ENCODE results near the gene GJA4. TPM values are rescaled to one million over a fixed set of nuclear protein-coding genes. Genes with fewer than 3 reads are reported as not detected.
"Not testable (repeated sequence)": the region's sequence is repeated elsewhere in the genome, so short reads cannot be mapped to it uniquely, and the experiment has no call there.

The GJA4 gene
- total and polyA plus RNA-seq, 5 donors from 2014 or later: not detected

DNA sequence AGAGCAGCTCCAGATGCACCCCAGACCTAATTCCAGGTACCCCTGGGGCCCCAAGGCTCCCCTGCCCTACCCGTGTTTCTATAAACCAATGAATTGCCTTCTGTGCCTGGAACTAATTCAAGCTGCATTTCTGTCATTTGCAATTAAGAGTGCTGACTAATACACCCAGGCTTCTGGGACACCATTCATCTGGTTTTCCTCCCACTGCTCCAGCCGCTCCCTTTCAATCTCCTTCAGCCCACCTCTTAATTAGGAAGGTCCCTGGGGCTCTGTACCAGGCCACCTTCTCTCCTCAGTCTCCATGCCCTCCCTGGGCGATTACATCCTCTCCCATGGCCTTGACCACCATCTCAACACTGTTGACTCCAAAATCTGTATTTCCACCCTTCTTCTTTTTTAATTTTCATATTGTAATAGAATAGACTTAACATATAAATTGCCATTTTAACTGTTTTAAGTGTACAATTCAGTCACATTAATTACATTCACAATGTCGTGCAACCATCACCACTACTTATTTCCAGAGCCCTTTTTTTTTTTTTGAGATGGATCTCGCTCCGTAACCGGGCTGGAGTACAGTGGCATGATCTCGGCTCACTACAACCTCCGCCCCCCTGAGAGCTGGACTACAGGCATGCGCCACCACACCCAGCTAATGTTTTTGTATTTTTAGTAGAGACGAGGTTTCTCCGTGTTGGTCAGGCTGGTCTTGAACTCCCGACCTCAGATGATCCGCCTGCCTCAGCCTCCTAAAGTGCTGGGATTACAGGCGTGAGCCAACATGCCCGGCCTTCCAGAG is 21.0 kb upstream of the GJA4 start:
- Mint-ChIP-seq H3K36me3 (no peaks in the 10 kb centered on the region), H3K27me3 (no peaks in the 10 kb centered on the region), H3K9me3 (peaks cover 0 to 2% (median 0%) of the 10 kb centered on the region in 7 donors), H3K27ac (no peak overlapping the region), H3K4me3 (no peak overlapping the region), H3K4me1 (no peaks in the 10 kb centered on the region)
- no peak overlapping the region for H3K27ac ChIP-seq (ENCODE audit: insufficient read depth, low read length, poor library complexity, severe bottlenecking)
- no peak for DNase-seq
- H3K4me1 ChIP-seq (ENCODE audit: control insufficient read depth, insufficient read depth, low read length, poor library complexity, severe bottlenecking): no peaks in the 10 kb centered on the region
- H3K9me3 ChIP-seq (ENCODE audit: control insufficient read depth in 2 of 2, low read length in 2 of 2): no peaks in the 10 kb centered on the region
- H3K4me3 ChIP-seq (ENCODE audit: low read depth, low read length): no peak overlapping the region
- no peaks in the 10 kb centered on the region for H3K27me3 ChIP-seq (ENCODE audit: control insufficient read depth, insufficient read depth, low read length)
- H3K36me3 ChIP-seq (ENCODE audit: control insufficient read depth, insufficient read depth, low read length): no peaks in the 10 kb centered on the region
- ATAC-seq (ENCODE audit: low read depth in 2 of 2): no peak

DNA sequence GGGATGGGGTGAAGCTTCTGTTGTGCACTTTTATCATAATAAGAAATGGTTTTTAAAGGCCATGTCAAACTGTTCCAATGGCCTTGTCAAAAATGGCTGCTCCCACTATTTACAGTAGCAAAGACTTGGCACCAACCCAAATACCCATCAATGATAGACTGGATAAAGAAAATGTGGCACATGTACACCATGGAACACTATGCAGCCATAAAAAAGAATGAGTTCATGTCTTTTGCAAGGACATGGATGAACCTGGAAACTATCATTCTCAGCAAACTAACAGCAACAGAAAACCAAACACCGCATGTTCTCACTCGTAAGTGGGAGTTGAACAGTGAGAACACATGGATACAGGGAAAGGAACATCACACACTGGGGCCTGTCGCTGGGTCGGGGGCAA is 19.7 kb upstream of the GJA4 start:
- not testable (repeated sequence) for H3K27ac ChIP-seq (ENCODE audit: insufficient read depth, low read length, poor library complexity, severe bottlenecking); H3K4me1 ChIP-seq (ENCODE audit: control insufficient read depth, insufficient read depth, low read length, poor library complexity, severe bottlenecking); H3K9me3 ChIP-seq (ENCODE audit: control insufficient read depth in 2 of 2, low read length in 2 of 2); H3K4me1 Mint-ChIP-seq; H3K27me3 Mint-ChIP-seq; H3K36me3 Mint-ChIP-seq; H3K9me3 Mint-ChIP-seq; H3K27ac Mint-ChIP-seq; H3K36me3 ChIP-seq (ENCODE audit: control insufficient read depth, insufficient read depth, low read length); H3K4me3 ChIP-seq (ENCODE audit: low read depth, low read length); H3K27me3 ChIP-seq (ENCODE audit: control insufficient read depth, insufficient read depth, low read length); ATAC-seq (ENCODE audit: low read depth in 2 of 2); DNase-seq; H3K4me3 Mint-ChIP-seq

DNA sequence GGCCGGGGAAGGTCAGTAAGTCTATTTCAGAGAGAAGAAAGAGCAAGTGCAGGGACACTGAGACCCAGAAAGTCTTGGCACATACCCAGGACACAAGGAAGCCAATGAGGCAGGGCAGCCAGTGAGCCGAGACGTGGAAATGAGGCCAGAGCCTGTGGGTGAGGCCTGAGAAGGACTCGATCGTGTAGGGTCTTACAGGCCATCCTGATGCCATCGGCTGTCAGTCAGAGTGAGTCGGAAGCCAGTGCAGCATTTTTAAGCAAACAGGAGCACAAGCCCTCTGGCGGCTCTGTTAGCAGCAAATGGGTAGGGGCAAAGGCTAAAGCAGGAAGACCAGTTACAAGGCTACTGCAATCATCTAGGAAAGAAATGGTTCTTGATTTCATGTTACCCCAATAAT is 17.8 kb upstream of the GJA4 start:
- DNase-seq (no peak), ATAC-seq (ENCODE audit: low read depth in 2 of 2) (no peak)
- H3K36me3 ChIP-seq (ENCODE audit: control insufficient read depth, insufficient read depth, low read length): no peaks in the 10 kb centered on the region
- no peaks in the 10 kb centered on the region for H3K9me3 ChIP-seq (ENCODE audit: control insufficient read depth in 2 of 2, low read length in 2 of 2)
- H3K4me1 ChIP-seq (ENCODE audit: control insufficient read depth, insufficient read depth, low read length, poor library complexity, severe bottlenecking): no peaks in the 10 kb centered on the region
- H3K27me3 ChIP-seq (ENCODE audit: control insufficient read depth, insufficient read depth, low read length): peaks cover 8% of the 10 kb centered on the region
- Mint-ChIP-seq H3K9me3 (peaks cover 0 to 2% (median 0%) of the 10 kb centered on the region in 7 donors), H3K36me3 (no peaks in the 10 kb centered on the region), H3K4me1 (no peaks in the 10 kb centered on the region), H3K27me3 (peaks cover 15% of the 10 kb centered on the region), H3K27ac (no peak overlapping the region), H3K4me3 (no peak overlapping the region)
- no peak overlapping the region for H3K27ac ChIP-seq (ENCODE audit: insufficient read depth, low read length, poor library complexity, severe bottlenecking)
- no peak overlapping the region for H3K4me3 ChIP-seq (ENCODE audit: low read depth, low read length)

DNA sequence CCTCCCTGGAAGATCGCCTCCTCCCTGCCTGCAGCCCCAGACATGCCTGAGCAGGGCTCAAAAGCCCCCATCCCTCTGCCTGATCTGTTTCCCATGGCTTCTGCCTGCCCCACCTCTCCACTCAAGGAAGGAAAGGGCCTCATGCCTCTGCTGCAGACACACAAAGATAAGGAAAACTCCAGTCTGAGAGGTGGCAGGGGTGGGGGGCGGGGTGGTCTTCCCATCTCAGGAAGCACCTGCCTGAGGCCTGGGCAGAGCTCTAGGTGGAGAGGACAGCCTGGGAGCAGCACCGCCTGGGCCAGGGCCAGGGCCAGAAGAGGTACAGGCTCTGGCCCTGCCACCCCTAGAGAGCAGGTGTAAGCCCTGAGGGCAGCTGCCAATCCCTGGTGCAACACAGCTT is 15.9 kb upstream of the GJA4 start:
- ATAC-seq (ENCODE audit: low read depth in 2 of 2): no peak
- Mint-ChIP-seq H3K27me3 (peaks cover 26% of the 10 kb centered on the region), H3K4me1 (no peaks in the 10 kb centered on the region), H3K9me3 (no peaks in the 10 kb centered on the region), H3K27ac (no peak overlapping the region), H3K4me3 (no peak overlapping the region), H3K36me3 (no peaks in the 10 kb centered on the region)
- Histone ChIP-seq H3K4me1 (ENCODE audit: control insufficient read depth, insufficient read depth, low read length, poor library complexity, severe bottlenecking) (peaks cover 9% of the 10 kb centered on the region), H3K27me3 (ENCODE audit: control insufficient read depth, insufficient read depth, low read length) (peaks cover 10% of the 10 kb centered on the region), H3K27ac (ENCODE audit: insufficient read depth, low read length, poor library complexity, severe bottlenecking) (no peak overlapping the region), H3K9me3 (ENCODE audit: control insufficient read depth in 2 of 2, low read length in 2 of 2) (no peaks in the 10 kb centered on the region), H3K36me3 (ENCODE audit: control insufficient read depth, insufficient read depth, low read length) (no peaks in the 10 kb centered on the region), H3K4me3 (ENCODE audit: low read depth, low read length) (no peak overlapping the region)
- no peak for DNase-seq

DNA sequence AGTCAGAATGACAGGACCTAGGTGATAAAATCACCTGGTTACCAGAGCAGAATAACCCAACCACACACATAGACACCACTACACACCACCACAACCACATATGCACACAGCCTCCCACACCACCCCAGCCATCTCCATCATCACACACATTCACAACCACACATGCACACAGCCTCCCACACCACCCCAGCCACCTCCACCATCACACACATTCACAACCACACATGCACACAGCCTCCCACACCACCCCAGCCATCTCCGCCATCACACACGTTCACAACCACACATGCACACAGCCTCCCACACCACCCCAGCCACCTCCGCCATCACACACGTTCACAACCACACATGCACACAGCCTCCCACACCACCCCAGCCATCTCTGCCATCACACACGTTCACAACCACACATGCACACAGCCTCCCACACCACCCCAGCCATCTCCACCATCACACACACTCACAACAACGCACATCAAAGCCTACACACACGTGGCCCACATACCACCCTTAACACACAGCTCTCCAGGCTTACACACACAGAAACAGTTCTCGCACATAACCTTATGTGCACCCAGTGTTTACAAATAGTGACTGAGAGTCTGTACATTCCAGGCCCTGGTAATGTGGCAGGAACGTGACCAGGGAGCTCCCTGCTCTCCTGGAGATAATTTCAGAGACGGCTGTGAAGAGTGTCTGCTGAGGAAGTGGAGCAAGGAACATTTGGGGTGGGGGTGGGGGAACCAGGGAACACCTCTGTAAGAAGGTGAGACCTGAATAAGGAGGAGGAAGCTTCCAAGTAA is 15.1 kb upstream of the GJA4 start:
- Mint-ChIP-seq H3K27me3 (peaks cover 28% of the 10 kb centered on the region), H3K36me3 (no peaks in the 10 kb centered on the region), H3K9me3 (no peaks in the 10 kb centered on the region), H3K27ac (no peak overlapping the region), H3K4me3 (no peak overlapping the region), H3K4me1 (no peaks in the 10 kb centered on the region)
- no peak for DNase-seq
- ATAC-seq (ENCODE audit: low read depth in 2 of 2): no peak
- Histone ChIP-seq H3K36me3 (ENCODE audit: control insufficient read depth, insufficient read depth, low read length) (no peaks in the 10 kb centered on the region), H3K9me3 (ENCODE audit: control insufficient read depth in 2 of 2, low read length in 2 of 2) (no peaks in the 10 kb centered on the region), H3K4me1 (ENCODE audit: control insufficient read depth, insufficient read depth, low read length, poor library complexity, severe bottlenecking) (peaks cover 9% of the 10 kb centered on the region), H3K27ac (ENCODE audit: insufficient read depth, low read length, poor library complexity, severe bottlenecking) (no peak overlapping the region), H3K27me3 (ENCODE audit: control insufficient read depth, insufficient read depth, low read length) (peaks cover 13% of the 10 kb centered on the region), H3K4me3 (ENCODE audit: low read depth, low read length) (no peak overlapping the region)

DNA sequence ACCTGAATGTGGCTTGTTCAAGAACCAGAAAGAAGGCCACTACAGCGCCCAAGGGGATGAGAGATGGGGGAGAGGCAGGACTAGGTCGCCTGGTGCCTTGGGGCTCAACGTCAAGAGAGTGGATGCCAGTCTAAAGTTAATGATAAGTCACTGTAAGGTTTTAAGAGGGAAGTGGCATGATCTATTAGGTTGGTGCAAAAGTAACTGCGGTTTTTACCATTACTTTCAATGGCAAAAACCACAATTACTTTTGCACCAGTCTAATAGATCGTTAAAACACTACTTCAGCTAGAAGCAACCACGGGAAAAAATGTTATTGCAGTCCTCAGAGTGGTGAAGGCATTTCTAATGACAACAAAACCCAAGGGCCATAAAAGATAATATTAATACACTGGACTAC is 14.4 kb upstream of the GJA4 start:
- Mint-ChIP-seq H3K27ac (no peak overlapping the region), H3K4me3 (no peak overlapping the region), H3K36me3 (no peaks in the 10 kb centered on the region), H3K9me3 (no peaks in the 10 kb centered on the region), H3K4me1 (no peaks in the 10 kb centered on the region), H3K27me3 (peaks cover 35% of the 10 kb centered on the region)
- Histone ChIP-seq H3K36me3 (ENCODE audit: control insufficient read depth, insufficient read depth, low read length) (no peaks in the 10 kb centered on the region), H3K27ac (ENCODE audit: insufficient read depth, low read length, poor library complexity, severe bottlenecking) (no peak overlapping the region), H3K4me1 (ENCODE audit: control insufficient read depth, insufficient read depth, low read length, poor library complexity, severe bottlenecking) (peaks cover 9% of the 10 kb centered on the region), H3K27me3 (ENCODE audit: control insufficient read depth, insufficient read depth, low read length) (peaks cover 13% of the 10 kb centered on the region), H3K9me3 (ENCODE audit: control insufficient read depth in 2 of 2, low read length in 2 of 2) (no peaks in the 10 kb centered on the region), H3K4me3 (ENCODE audit: low read depth, low read length) (no peak overlapping the region)
- ATAC-seq (ENCODE audit: low read depth in 2 of 2): no peak
- no peak for DNase-seq

DNA sequence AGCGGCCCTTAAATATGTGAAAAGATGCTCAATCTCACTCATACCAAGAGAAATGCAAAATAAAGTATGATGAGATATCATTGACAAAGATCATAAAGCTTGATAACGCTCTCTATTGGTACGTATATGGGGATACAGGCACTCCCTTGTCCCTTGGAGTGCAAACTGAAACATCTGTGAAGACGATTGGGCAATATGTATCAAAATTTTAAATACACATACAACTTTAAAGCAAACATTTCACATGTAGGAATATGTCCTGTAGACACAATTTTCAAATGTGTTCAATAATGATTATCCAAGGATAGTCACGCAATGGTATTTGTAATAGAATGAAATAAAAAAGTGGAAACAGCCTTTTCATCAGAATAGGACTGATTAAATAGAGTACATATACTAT is 13.8 kb upstream of the GJA4 start:
- Histone ChIP-seq H3K9me3 (ENCODE audit: control insufficient read depth in 2 of 2, low read length in 2 of 2) (no peaks in the 10 kb centered on the region), H3K4me3 (ENCODE audit: low read depth, low read length) (no peak overlapping the region), H3K27me3 (ENCODE audit: control insufficient read depth, insufficient read depth, low read length) (peaks cover 13% of the 10 kb centered on the region), H3K36me3 (ENCODE audit: control insufficient read depth, insufficient read depth, low read length) (no peaks in the 10 kb centered on the region), H3K27ac (ENCODE audit: insufficient read depth, low read length, poor library complexity, severe bottlenecking) (no peak overlapping the region), H3K4me1 (ENCODE audit: control insufficient read depth, insufficient read depth, low read length, poor library complexity, severe bottlenecking) (peaks cover 9% of the 10 kb centered on the region)
- no peak for DNase-seq
- Mint-ChIP-seq H3K27me3 (peaks cover 39% of the 10 kb centered on the region), H3K27ac (no peak overlapping the region), H3K4me3 (no peak overlapping the region), H3K9me3 (no peaks in the 10 kb centered on the region), H3K4me1 (no peaks in the 10 kb centered on the region), H3K36me3 (no peaks in the 10 kb centered on the region)
- ATAC-seq (ENCODE audit: low read depth in 2 of 2): no peak

DNA sequence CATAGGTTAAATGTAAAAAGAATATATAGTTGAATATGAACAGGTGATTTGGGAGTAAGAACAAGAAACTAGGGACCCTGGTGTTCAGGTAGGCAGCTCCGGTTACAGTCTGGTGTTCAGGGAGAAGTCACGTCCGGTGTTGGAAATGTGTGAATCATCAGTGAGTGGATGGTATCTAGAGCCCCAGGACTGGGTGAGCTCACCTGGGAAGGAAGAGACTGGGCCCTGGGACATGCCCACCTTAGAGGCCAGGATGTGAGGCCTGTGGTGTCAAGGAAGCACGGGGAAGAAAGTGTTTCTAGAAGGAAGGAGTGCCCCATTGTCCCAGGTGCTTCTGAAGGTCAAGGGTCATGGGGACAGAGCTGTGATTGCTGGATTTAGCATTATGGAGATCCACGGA is 13.3 kb upstream of the GJA4 start:
- Mint-ChIP-seq H3K9me3 (no peaks in the 10 kb centered on the region), H3K27me3 (peaks cover 41% of the 10 kb centered on the region), H3K4me3 (peak overlapping the region in 1 of 4 donors; percentile 68), H3K36me3 (no peaks in the 10 kb centered on the region), H3K4me1 (no peaks in the 10 kb centered on the region), H3K27ac (no peak overlapping the region)
- no peaks in the 10 kb centered on the region for H3K36me3 ChIP-seq (ENCODE audit: control insufficient read depth, insufficient read depth, low read length)
- DNase-seq (no peak), ATAC-seq (ENCODE audit: low read depth in 2 of 2) (no peak)
- no peak overlapping the region for H3K4me3 ChIP-seq (ENCODE audit: low read depth, low read length)
- no peaks in the 10 kb centered on the region for H3K9me3 ChIP-seq (ENCODE audit: control insufficient read depth in 2 of 2, low read length in 2 of 2)
- no peak overlapping the region for H3K27ac ChIP-seq (ENCODE audit: insufficient read depth, low read length, poor library complexity, severe bottlenecking)
- peaks cover 9% of the 10 kb centered on the region for H3K4me1 ChIP-seq (ENCODE audit: control insufficient read depth, insufficient read depth, low read length, poor library complexity, severe bottlenecking)
- H3K27me3 ChIP-seq (ENCODE audit: control insufficient read depth, insufficient read depth, low read length): peaks cover 13% of the 10 kb centered on the region

Measured in CD4-positive, CD25-positive, alpha-beta regulatory T cell (primary cell).